ENCODE results near the gene ZNF420. TPM values are rescaled to one million over a fixed set of nuclear protein-coding genes. Genes with fewer than 3 reads are reported as not detected.

The ZNF420 gene
- total and polyA plus RNA-seq, 5 donors from 2014 or later, result 8.2 to 41.5 (median 22.1) TPM

GRCh38 chr19:37148214-37148613 lies 70.0 kb downstream of the ZNF420 start:
- no peak for DNase-seq
- Mint-ChIP-seq H3K4me3 (no peak overlapping the region), H3K9me3 (peaks cover 5 to 75% (median 32%) of the 10 kb centered on the region in 7 donors), H3K4me1 (no peaks in the 10 kb centered on the region), H3K36me3 (peaks cover 31% of the 10 kb centered on the region), H3K27ac (peak overlapping the region in 1 of 3 donors; percentile 85), H3K27me3 (peaks cover 4% of the 10 kb centered on the region)
- Histone ChIP-seq H3K4me1 (ENCODE audit: control insufficient read depth, insufficient read depth, low read length, poor library complexity, severe bottlenecking) (no peaks in the 10 kb centered on the region), H3K4me3 (ENCODE audit: low read depth, low read length) (no peak overlapping the region), H3K36me3 (ENCODE audit: control insufficient read depth, insufficient read depth, low read length) (no peaks in the 10 kb centered on the region), H3K9me3 (ENCODE audit: control insufficient read depth in 2 of 2, low read length in 2 of 2) (peaks cover 70 to 87% of the 10 kb centered on the region in 2 experiments), H3K27me3 (ENCODE audit: control insufficient read depth, insufficient read depth, low read length) (no peaks in the 10 kb centered on the region), H3K27ac (ENCODE audit: insufficient read depth, low read length, poor library complexity, severe bottlenecking) (no peak overlapping the region)
- ATAC-seq (ENCODE audit: low read depth in 2 of 2), result no peak

GRCh38 chr19:37160153-37160552 lies 81.9 kb downstream of the ZNF420 start:
- Histone ChIP-seq H3K27me3 (ENCODE audit: control insufficient read depth, insufficient read depth, low read length) (no peaks in the 10 kb centered on the region), H3K9me3 (ENCODE audit: control insufficient read depth in 2 of 2, low read length in 2 of 2) (peaks cover 76 to 100% of the 10 kb centered on the region in 2 experiments), H3K36me3 (ENCODE audit: control insufficient read depth, insufficient read depth, low read length) (peaks cover 60% of the 10 kb centered on the region), H3K27ac (ENCODE audit: insufficient read depth, low read length, poor library complexity, severe bottlenecking) (no peak overlapping the region), H3K4me1 (ENCODE audit: control insufficient read depth, insufficient read depth, low read length, poor library complexity, severe bottlenecking) (no peaks in the 10 kb centered on the region), H3K4me3 (ENCODE audit: low read depth, low read length) (no peak overlapping the region)
- Mint-ChIP-seq H3K27me3 (no peaks in the 10 kb centered on the region), H3K27ac (no peak overlapping the region), H3K36me3 (peaks cover 73% of the 10 kb centered on the region), H3K9me3 (peaks cover 0 to 87% (median 28%) of the 10 kb centered on the region in 7 donors), H3K4me3 (no peak overlapping the region), H3K4me1 (peaks cover 0 to 2% (median 0%) of the 10 kb centered on the region in 4 donors)
- no peak for ATAC-seq (ENCODE audit: low read depth in 2 of 2)
- DNase-seq, result no peak

GRCh38 chr19:37165635-37166034 lies 87.4 kb downstream of the ZNF420 start:
- DNase-seq, result no peak
- no peak for ATAC-seq (ENCODE audit: low read depth in 2 of 2)
- no peak overlapping the region for H3K27ac Mint-ChIP-seq
- Histone ChIP-seq H3K36me3 (ENCODE audit: control insufficient read depth, insufficient read depth, low read length) (peaks cover 61% of the 10 kb centered on the region), H3K9me3 (ENCODE audit: control insufficient read depth in 2 of 2, low read length in 2 of 2) (peaks cover 69 to 96% of the 10 kb centered on the region in 2 experiments), H3K4me3 (ENCODE audit: low read depth, low read length) (no peak overlapping the region), H3K4me1 (ENCODE audit: control insufficient read depth, insufficient read depth, low read length, poor library complexity, severe bottlenecking) (no peaks in the 10 kb centered on the region), H3K27ac (ENCODE audit: insufficient read depth, low read length, poor library complexity, severe bottlenecking) (no peak overlapping the region), H3K27me3 (ENCODE audit: control insufficient read depth, insufficient read depth, low read length) (no peaks in the 10 kb centered on the region)
- H3K9me3 Mint-ChIP-seq, result peaks cover 0 to 76% (median 30%) of the 10 kb centered on the region in 7 donors
- H3K27me3 Mint-ChIP-seq, result no peaks in the 10 kb centered on the region
- H3K4me3 Mint-ChIP-seq, result no peak overlapping the region
- H3K36me3 Mint-ChIP-seq, result peaks cover 72% of the 10 kb centered on the region
- H3K4me1 Mint-ChIP-seq, result peaks cover 0 to 8% (median 0%) of the 10 kb centered on the region in 4 donors

DNA sequence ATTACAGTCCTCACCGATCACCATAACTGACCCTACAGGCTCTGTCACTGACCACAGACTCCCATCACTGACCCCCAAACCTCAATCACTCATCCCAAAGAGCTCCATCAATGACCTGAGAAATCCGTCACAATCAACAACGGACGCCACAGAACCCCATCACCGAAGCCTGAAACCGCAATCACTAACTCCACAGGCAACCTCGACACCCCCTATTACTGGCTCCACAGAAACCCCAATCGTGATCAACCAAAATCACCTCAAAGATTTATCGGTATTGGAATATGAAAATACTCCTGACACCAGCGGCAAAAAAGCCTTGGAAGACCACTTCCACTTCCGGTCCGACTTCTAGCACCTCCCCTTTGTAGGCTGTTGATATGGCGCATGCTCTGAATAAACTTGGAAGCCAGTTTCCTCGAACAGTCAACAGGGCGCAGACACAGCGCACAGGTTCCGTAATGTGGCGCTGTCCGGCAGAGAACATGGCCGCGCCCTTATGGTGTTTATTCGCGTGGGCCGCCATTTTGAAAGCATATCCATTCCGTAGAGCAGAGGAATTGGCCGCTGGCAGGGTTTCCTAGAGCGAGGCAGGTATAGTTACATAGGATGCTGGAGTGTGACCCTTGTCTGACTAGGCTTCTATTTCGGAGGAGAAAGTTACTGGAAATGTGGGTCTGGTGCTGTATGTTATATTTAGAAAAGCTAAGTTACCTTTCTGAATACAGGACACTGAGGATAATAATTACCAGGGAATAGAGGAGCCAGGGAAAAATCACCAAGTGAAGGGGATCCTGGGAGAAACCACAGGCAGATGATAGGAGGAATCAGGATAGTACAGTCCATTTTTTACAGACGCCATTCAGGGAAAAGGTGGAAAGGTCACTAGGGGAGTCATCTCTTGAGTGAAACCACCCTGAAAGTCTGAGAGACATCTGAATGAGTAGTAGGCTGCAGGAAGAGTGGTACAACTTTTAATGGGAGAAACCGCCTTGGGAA lies 94.4 kb downstream of the ZNF420 start, which contains the start of gene ZNF585A:
TSS of gene ZNF585A (minus strand) at position 328 of the 999 bp plus-strand sequence. CDS start 2,785 bp downstream, outside the sequence.
- no peaks in the 10 kb centered on the region for H3K27me3 ChIP-seq (ENCODE audit: control insufficient read depth, insufficient read depth, low read length)
- peak within 1 kb of the TSS; percentile 81 for H3K27ac ChIP-seq (ENCODE audit: insufficient read depth, low read length, poor library complexity, severe bottlenecking)
- peaks cover 11% of the 10 kb centered on the region for H3K4me1 ChIP-seq (ENCODE audit: control insufficient read depth, insufficient read depth, low read length, poor library complexity, severe bottlenecking)
- peak within 1 kb of the TSS in 1 of 4 donors; percentile 56 for H3K4me3 Mint-ChIP-seq
- peaks cover 0 to 17% (median 0%) of the 10 kb centered on the region in 4 donors for H3K4me1 Mint-ChIP-seq
- peaks cover 33% of the 10 kb centered on the region for H3K36me3 Mint-ChIP-seq
- peaks cover 0 to 22% (median 18%) of the 10 kb centered on the region in 7 donors for H3K9me3 Mint-ChIP-seq
- peaks cover 35 to 38% of the 10 kb centered on the region in 2 experiments for H3K9me3 ChIP-seq (ENCODE audit: control insufficient read depth in 2 of 2, low read length in 2 of 2)
- H3K27me3 Mint-ChIP-seq, result no peaks in the 10 kb centered on the region
- peaks cover 24% of the 10 kb centered on the region for H3K36me3 ChIP-seq (ENCODE audit: control insufficient read depth, insufficient read depth, low read length)
- peak within 1 kb of the TSS; percentile 98 for H3K4me3 ChIP-seq (ENCODE audit: low read depth, low read length)
- ATAC-seq (ENCODE audit: low read depth in 2 of 2), result peak; percentile 99
- DNase-seq, result peak; percentile 83 to 95 (median 90)
- no peak within 1 kb of the TSS for H3K27ac Mint-ChIP-seq

Other genes with a start within 250 kb of the ZNF420 start
- gene ZNF790, start 240.0 kb upstream of the ZNF420 start, total RNA-seq, result 3.7 TPM
- 1 to 10 TPM; 6.2 to 9.4 (median 8.2) TPM for gene ZNF790, start 240.0 kb upstream of the ZNF420 start, polyA plus RNA-seq
- gene ZNF345, start 227.6 kb upstream of the ZNF420 start, total RNA-seq, result 9.1 TPM
- 10 to 100 TPM in 2 of 4 donors, 1 to 10 TPM in 2; 6.8 to 12.9 (median 8.7) TPM for gene ZNF345, start 227.6 kb upstream of the ZNF420 start, polyA plus RNA-seq
- 4.8 TPM for gene ZNF829, start 162.1 kb upstream of the ZNF420 start, total RNA-seq
- gene ZNF829, start 162.1 kb upstream of the ZNF420 start, polyA plus RNA-seq, result 1 to 10 TPM; 2.0 to 4.0 (median 2.3) TPM
- 8.3 TPM for gene ZNF568, start 162.1 kb upstream of the ZNF420 start, total RNA-seq
- 10 to 100 TPM in 2 of 4 donors, 1 to 10 TPM in 2; 6.7 to 13.3 (median 9.7) TPM for gene ZNF568, start 162.1 kb upstream of the ZNF420 start, polyA plus RNA-seq
- 7.5 TPM for gene ZNF585A, start 94.3 kb downstream of the ZNF420 start, total RNA-seq
- 10 to 100 TPM; 35.5 to 53.4 (median 46.6) TPM for gene ZNF585A, start 94.3 kb downstream of the ZNF420 start, polyA plus RNA-seq
- 9.5 TPM for gene ZNF585B, start 132.1 kb downstream of the ZNF420 start, total RNA-seq
- 10 to 100 TPM in 2 of 4 donors, 1 to 10 TPM in 2; 4.5 to 14.6 (median 10.1) TPM for gene ZNF585B, start 132.1 kb downstream of the ZNF420 start, polyA plus RNA-seq
- 14.8 TPM for gene ZNF383, start 139.8 kb downstream of the ZNF420 start, total RNA-seq
- gene ZNF383, start 139.8 kb downstream of the ZNF420 start, polyA plus RNA-seq, result 10 to 100 TPM in 2 of 4 donors, 1 to 10 TPM in 2; 8.3 to 16.9 (median 11.0) TPM